ENCODE results near the gene VWA7. TPM values are rescaled to one million over a fixed set of nuclear protein-coding genes. Genes with fewer than 3 reads are reported as not detected.

The VWA7 gene
- total RNA-seq, 2 donors from 2014 or later: 4.2 to 6.3 TPM

DNA sequence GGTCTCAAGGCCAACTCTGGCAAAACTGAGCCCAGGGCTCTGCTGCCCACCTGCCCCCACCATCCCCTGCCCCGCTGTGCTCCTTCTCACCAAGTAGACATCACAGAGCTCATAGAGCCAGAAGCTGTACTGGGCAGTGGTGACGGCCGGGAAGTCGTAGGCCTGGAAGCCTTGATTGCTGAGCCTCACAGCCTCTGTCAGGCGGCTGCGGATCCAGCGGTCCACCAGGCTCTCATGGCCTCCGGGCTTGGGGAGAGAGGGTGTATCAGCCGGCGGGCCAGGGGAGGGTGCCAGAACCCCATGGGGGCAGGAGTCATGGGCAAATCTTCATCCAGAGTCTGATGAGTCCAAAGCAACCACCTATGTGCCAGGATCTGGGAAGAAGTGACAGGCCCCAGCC is 2.8 kb upstream of the VWA7 start:
- Histone ChIP-seq H3K4me1 (peaks cover 23% of the 10 kb centered on the region), H3K36me3 (replicated peaks in 1 of 2; ENCODE audit: insufficient read depth in 1 of 2, low read depth in 2 of 2) (peaks cover 4 to 38% of the 10 kb centered on the region in 2 donors), H3K27ac (no peak overlapping the region), H3K4me3 (no peak overlapping the region), H3K27me3 (no peaks in the 10 kb centered on the region), H3K9me3 (no peaks in the 10 kb centered on the region)
- DNase-seq (no peak), ATAC-seq (no peak)
- WGBS, 2 donors: 88 to 89% methylated on average over 3 to 10 of the region's 10 CpGs
- intact Hi-C loops (cut with DNase I): no loop called here
- TF ChIP-seq, protein P1, sequence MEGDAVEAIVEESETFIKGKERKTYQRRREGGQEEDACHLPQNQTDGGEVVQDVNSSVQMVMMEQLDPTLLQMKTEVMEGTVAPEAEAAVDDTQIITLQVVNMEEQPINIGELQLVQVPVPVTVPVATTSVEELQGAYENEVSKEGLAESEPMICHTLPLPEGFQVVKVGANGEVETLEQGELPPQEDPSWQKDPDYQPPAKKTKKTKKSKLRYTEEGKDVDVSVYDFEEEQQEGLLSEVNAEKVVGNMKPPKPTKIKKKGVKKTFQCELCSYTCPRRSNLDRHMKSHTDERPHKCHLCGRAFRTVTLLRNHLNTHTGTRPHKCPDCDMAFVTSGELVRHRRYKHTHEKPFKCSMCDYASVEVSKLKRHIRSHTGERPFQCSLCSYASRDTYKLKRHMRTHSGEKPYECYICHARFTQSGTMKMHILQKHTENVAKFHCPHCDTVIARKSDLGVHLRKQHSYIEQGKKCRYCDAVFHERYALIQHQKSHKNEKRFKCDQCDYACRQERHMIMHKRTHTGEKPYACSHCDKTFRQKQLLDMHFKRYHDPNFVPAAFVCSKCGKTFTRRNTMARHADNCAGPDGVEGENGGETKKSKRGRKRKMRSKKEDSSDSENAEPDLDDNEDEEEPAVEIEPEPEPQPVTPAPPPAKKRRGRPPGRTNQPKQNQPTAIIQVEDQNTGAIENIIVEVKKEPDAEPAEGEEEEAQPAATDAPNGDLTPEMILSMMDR (IDR thresholded peaks at IDR 0.05): no peak
- no peak for TF ChIP-seq POLR2A (IDR thresholded peaks at IDR 0.05)

DNA sequence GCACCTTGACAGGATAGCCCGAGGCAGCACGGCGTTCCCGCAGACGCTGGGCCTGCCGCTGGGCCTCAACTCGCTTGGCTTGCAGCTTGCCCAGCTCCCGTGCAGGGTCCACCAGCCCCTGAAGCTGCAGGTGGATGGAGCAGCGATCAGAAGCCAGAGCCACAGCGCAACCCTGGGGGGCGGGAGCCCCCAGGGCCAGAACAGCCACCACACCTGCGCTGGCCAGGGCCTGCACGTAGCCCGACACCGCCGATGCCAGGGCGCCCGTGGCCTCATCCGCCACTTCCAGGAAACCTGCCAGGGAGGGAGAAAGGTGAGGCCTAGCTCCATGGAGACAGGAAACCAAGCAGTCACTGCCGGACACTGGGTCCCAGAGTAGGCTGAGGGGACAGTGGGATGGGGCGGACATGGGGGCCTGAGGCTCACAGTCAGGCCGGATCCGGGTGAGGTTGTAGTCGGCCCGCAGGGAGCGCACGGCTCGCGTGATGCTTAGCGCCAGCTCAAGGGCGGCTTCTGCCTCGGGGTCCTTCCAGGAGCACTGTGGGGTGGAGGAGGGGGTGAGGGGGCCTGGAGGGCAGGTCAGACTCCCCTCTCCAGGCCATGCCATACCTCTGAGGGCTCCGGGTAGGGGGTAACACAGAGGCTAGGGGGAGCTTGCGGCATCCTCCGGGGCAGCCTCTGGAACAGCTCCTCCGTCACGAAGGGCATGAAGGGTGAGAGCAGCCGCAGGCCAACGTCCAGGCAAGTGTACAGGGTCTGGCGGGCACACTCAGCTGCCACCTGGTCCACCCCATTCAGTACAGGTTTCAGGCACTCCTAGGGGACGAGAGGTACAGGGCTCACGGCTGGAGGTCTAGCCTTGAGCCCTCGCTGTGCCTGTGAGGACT is 2.1 kb upstream of the VWA7 start:
- ATAC-seq (no peak), DNase-seq (no peak)
- intact Hi-C loops (cut with DNase I): no loop called here
- Histone ChIP-seq H3K36me3 (replicated peaks in 1 of 2; ENCODE audit: insufficient read depth in 1 of 2, low read depth in 2 of 2) (peaks cover 4 to 33% of the 10 kb centered on the region in 2 donors), H3K27me3 (no peaks in the 10 kb centered on the region), H3K27ac (no peak overlapping the region), H3K4me3 (no peak overlapping the region), H3K9me3 (no peaks in the 10 kb centered on the region), H3K4me1 (peaks cover 23% of the 10 kb centered on the region)
- 90 to 95% methylated on average over 20 to 27 of the region's 43 CpGs for WGBS, 2 donors
- no peak for TF ChIP-seq POLR2A (IDR thresholded peaks at IDR 0.05)
- TF ChIP-seq, protein P1 (IDR thresholded peaks at IDR 0.05): no peak

DNA sequence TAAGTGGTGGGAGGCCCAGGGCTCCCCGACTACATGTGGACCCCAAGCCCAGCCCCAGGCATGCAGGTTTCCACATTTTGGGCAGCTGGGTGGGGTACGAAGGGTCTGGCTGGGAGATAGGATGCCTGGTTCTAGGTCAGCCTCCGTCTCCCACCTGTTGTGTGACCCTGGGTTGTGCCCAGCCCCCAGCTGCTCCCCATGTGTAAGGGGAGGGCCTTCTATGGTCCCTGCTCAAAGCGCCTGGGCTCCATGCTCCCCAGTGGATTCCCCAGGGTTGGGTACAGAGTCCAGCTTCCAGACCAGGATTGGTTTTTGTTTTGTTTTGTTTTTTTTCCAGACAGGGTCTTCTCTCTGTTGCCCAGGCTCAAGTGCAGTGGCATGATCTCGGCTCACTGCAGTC is 1.1 kb upstream of the VWA7 start:
- H3K36me3 ChIP-seq (replicated peaks in 1 of 2; ENCODE audit: insufficient read depth in 1 of 2, low read depth in 2 of 2): peaks cover 4 to 33% of the 10 kb centered on the region in 2 donors
- intact Hi-C loops (cut with DNase I): no loop called here

DNA sequence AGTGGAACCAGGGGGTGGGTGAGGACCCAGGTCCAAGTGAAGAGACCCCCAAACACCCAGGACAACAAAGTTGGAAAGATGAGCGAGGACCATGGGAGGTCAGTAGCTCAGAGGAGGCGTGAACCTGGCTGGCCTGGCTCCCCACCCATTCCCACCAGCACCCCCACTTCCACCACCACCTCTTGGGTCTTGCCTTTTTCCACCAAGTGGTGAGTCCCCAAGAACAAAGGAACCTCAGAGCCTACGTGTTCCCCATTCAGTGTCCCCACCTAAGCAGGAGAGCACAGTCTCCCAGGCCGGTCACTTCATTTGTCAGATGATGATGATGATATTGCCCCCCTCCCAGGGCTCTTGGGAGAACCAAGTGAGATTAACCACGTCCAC is 531 bp upstream of the VWA7 start:
- no peaks in the 10 kb centered on the region for H3K27me3 ChIP-seq
- ATAC-seq (no peak), DNase-seq (no peak)
- peak overlapping the region; percentile 58 to 83 (median 76) for H3K27ac ChIP-seq
- peaks cover 23% of the 10 kb centered on the region for H3K4me1 ChIP-seq
- peaks cover 4 to 30% of the 10 kb centered on the region in 2 donors for H3K36me3 ChIP-seq (replicated peaks in 1 of 2; ENCODE audit: insufficient read depth in 1 of 2, low read depth in 2 of 2)
- intact Hi-C loops (cut with DNase I): no loop called here
- TF ChIP-seq POLR2A (IDR thresholded peaks at IDR 0.05): no peak
- TF ChIP-seq, protein P1 (IDR thresholded peaks at IDR 0.05): no peak
- H3K9me3 ChIP-seq: no peaks in the 10 kb centered on the region
- WGBS, 2 donors: 87 to 92% methylated on average over 5 of the region's 5 CpGs
- H3K4me3 ChIP-seq: no peak overlapping the region

More for the DNA sequence above, 1.1 kb upstream of the VWA7 start:
- Histone ChIP-seq H3K27me3 (no peaks in the 10 kb centered on the region), H3K9me3 (no peaks in the 10 kb centered on the region), H3K4me1 (peaks cover 23% of the 10 kb centered on the region), H3K4me3 (no peak overlapping the region), H3K27ac (peak overlapping the region in 3 of 4 donors; percentile 58 to 83 (median 74))
- ATAC-seq: no peak
- DNase-seq: no peak
- WGBS, 2 donors: 88 to 90% methylated on average over 4 to 5 of the region's 5 CpGs
- no peak for TF ChIP-seq POLR2A (IDR thresholded peaks at IDR 0.05)
- TF ChIP-seq, protein P1 (IDR thresholded peaks at IDR 0.05): no peak

All from body of pancreas (tissue), 4 donors.